ENCODE data around the gene OXSR1. TPM values are rescaled to one million over a fixed set of nuclear protein-coding genes. Genes with fewer than 3 reads are reported as not detected.

The OXSR1 gene
- total and polyA plus RNA-seq, 10 of the 15 experiments (the other 5 are each of a cell fraction or from before 2014, with no cell fraction given) = 12.4 to 54.6 (median 35.7) TPM

GRCh38 chr3:38149708-38150107 lies 15.6 kb upstream of the OXSR1 start:
- POLR2A ChIA-PET = interaction anchor here (2.2 kb wide), 1 partner anchor 9 kb away, joined by 10 read pairs; no protein-coding TSS in a partner anchor
- SMC1A ChIA-PET (ENCODE audit: uncharacterized antibody, unreplicated experiment) = interaction anchor here (9.6 to 10.2 kb wide), 2 partner anchors 10 to 15 kb away, joined by 64 to 89 read pairs; partner anchors contain the start of genes ACAA1, MYD88 and OXSR1
- no peak for ATAC-seq
- peak; percentile 50 to 59; a peak in 2 of 4 replicates for TF ChIP-seq IKZF2 (IDR thresholded peaks at IDR 0.05)
- no peak for TF ChIP-seq WRNIP1 (IDR thresholded peaks at IDR 0.05; ENCODE audit: borderline replicate concordance, low read depth, low read length)
- TF ChIP-seq ELK1 (IDR thresholded peaks at IDR 0.05; ENCODE audit: low read depth, low read length) = no peak
- TF ChIP-seq EP300 (IDR thresholded peaks at IDR 0.05; ENCODE audit: borderline replicate concordance in 1 of 2, control insufficient read depth in 1 of 2, low read depth in 2 of 2, low read length in 2 of 2) = no peak
- 0 out of 2 replicates have a peak, but pooled peaks have one; percentile 15 for TF ChIP-seq DPF2 (IDR thresholded peaks at IDR 0.05)
- 0 out of 2 replicates have a peak, but pooled peaks have one; percentile 19 for TF ChIP-seq MTA2 (IDR thresholded peaks at IDR 0.05; ENCODE audit: low read depth)
- no peak for TF ChIP-seq YBX1 (IDR thresholded peaks at IDR 0.05)
- TF ChIP-seq STAT1 (conservative IDR thresholded peaks at IDR 0.05) = no peak
- no peak for TF ChIP-seq FOS (IDR thresholded peaks at IDR 0.05; ENCODE audit: borderline replicate concordance, extremely low read depth, insufficient read length)
- TF ChIP-seq IKZF1 (conservative IDR thresholded peaks at IDR 0.05) = peak; percentile 45; the same call in 1 of the 2 replicates
- TF ChIP-seq, protein P1, sequence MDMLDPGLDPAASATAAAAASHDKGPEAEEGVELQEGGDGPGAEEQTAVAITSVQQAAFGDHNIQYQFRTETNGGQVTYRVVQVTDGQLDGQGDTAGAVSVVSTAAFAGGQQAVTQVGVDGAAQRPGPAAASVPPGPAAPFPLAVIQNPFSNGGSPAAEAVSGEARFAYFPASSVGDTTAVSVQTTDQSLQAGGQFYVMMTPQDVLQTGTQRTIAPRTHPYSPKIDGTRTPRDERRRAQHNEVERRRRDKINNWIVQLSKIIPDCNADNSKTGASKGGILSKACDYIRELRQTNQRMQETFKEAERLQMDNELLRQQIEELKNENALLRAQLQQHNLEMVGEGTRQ (IDR thresholded peaks at IDR 0.05; ENCODE audit: borderline replicate concordance, low read depth, low read length) = no peak
- TF ChIP-seq, protein P2, sequence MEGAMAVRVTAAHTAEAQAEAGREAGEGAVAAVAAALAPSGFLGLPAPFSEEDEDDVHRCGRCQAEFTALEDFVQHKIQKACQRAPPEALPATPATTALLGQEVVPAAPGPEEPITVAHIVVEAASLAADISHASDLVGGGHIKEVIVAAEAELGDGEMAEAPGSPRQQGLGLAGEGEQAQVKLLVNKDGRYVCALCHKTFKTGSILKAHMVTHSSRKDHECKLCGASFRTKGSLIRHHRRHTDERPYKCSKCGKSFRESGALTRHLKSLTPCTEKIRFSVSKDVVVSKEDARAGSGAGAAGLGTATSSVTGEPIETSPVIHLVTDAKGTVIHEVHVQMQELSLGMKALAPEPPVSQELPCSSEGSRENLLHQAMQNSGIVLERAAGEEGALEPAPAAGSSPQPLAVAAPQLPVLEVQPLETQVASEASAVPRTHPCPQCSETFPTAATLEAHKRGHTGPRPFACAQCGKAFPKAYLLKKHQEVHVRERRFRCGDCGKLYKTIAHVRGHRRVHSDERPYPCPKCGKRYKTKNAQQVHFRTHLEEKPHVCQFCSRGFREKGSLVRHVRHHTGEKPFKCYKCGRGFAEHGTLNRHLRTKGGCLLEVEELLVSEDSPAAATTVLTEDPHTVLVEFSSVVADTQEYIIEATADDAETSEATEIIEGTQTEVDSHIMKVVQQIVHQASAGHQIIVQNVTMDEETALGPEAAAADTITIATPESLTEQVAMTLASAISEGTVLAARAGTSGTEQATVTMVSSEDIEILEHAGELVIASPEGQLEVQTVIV (IDR thresholded peaks at IDR 0.05; ENCODE audit: borderline replicate concordance, partially characterized antibody) = no peak
- TF ChIP-seq SMAD5 (IDR thresholded peaks at IDR 0.05; ENCODE audit: low read depth) = no peak
- no peak for TF ChIP-seq TBL1XR1 (IDR thresholded peaks at IDR 0.05; ENCODE audit: low read depth, low read length)
- TF ChIP-seq IRF4 (IDR thresholded peaks at IDR 0.05; ENCODE audit: low read depth, low read length) = no peak
- TF ChIP-seq KDM1A (IDR thresholded peaks at IDR 0.05; ENCODE audit: borderline replicate concordance) = no peak

More at GRCh38 chr3:38149708-38150107, 15.6 kb upstream of the OXSR1 start:
- no peak overlapping the region for H3K9ac ChIP-seq (ENCODE audit: control insufficient read depth, insufficient read depth, low read length)
- ChIA-PET RAD21 (ENCODE audit: unreplicated experiment) (no interaction called here), CTCF (interaction anchor here (1.2 kb wide), 1 partner anchor 8 kb away, joined by 5 read pairs; no protein-coding TSS in a partner anchor)
- DNase-seq (ENCODE audit: low read depth, low spot score) (no peak), FAIRE-seq (no peak)
- H3K36me3 ChIP-seq (ENCODE audit: control insufficient read depth in 2 of 2, insufficient read depth in 2 of 2, low read length in 1 of 2) = no peaks in the 10 kb centered on the region
- no peak overlapping the region for H3K4me2 ChIP-seq (ENCODE audit: control insufficient read depth, insufficient read depth)
- 69% methylated on average over 3 of the region's 3 CpGs for WGBS (ENCODE audit: insufficient coverage, insufficient replicate concordance, low lambda C conversion rate, missing lambda C conversion rate)
- H2AFZ ChIP-seq (ENCODE audit: control insufficient read depth, low read depth, low read length) = peak overlapping the region; percentile 33; the same call in 1 of the 2 replicates
- H3K27me3 ChIP-seq (replicated peaks in 1 of 2; ENCODE audit: control insufficient read depth in 2 of 2, insufficient read depth in 2 of 2, low read length in 1 of 2) = no peaks in the 10 kb centered on the region
- H3K4me3 ChIP-seq = no peak overlapping the region
- no peaks in the 10 kb centered on the region for H3K79me2 ChIP-seq (ENCODE audit: control insufficient read depth, insufficient read depth, low read length)
- no TSS peak for BruUV-seq (replicated peaks)
- H4K20me1 ChIP-seq (ENCODE audit: control insufficient read depth, insufficient read depth) = no peaks in the 10 kb centered on the region
- in situ Hi-C loops (cut with MboI) = no loop called here
- H3K27ac ChIP-seq (ENCODE audit: control insufficient read depth, insufficient read depth) = no peak overlapping the region
- intact Hi-C loops (cut with micrococcal nuclease; ENCODE audit: unreplicated experiment) = no loop called here
- H3K4me1 ChIP-seq (ENCODE audit: control insufficient read depth, insufficient read depth, low read length) = peaks cover 7% of the 10 kb centered on the region; the same call in 1 of the 2 replicates
- H3K9me3 ChIP-seq (replicated peaks; ENCODE audit: control insufficient read depth, insufficient read depth, low read length) = peaks cover 9% of the 10 kb centered on the region; the same call in 2 of the 3 replicates

Data from GM12878 (cell line).